ENCODE results near the gene AOPEP. TPM values are rescaled to one million over a fixed set of nuclear protein-coding genes. Genes with fewer than 3 reads are reported as not detected.

The AOPEP gene
- total RNA-seq, 1 experiment from 2014 or later: 36.4 TPM

GRCh38 chr9:95084254-95084934 is 357.9 kb downstream of the AOPEP start:
- intact Hi-C loops (cut with micrococcal nuclease; ENCODE audit: unreplicated experiment): no loop called here
- Histone ChIP-seq H3K36me3 (ENCODE audit: control insufficient read depth, insufficient read depth, low read length) (no peaks in the 10 kb centered on the region; the same call in 1 of the 2 replicates), H3K4me1 (ENCODE audit: control insufficient read depth, insufficient read depth, low read length) (peaks cover 11% of the 10 kb centered on the region), H3K27ac (ENCODE audit: low read length) (no peak overlapping the region), H3K27me3 (ENCODE audit: control insufficient read depth, insufficient read depth, low read length) (no peaks in the 10 kb centered on the region), H3K9me3 (ENCODE audit: control insufficient read depth, insufficient read depth, low read depth, low read length) (no peaks in the 10 kb centered on the region), H3K4me3 (ENCODE audit: low read depth in 2 of 2, low read length in 2 of 2) (no peak overlapping the region)
- ChIA-PET CTCF (no interaction called here), POLR2A (no interaction called here)
- DNase-seq (ENCODE audit: low read depth, low spot score): no peak
- TSS peak; percentile 50 for BruUV-seq (replicated peaks)
- no peak for TF ChIP-seq SIN3A (IDR thresholded peaks at IDR 0.05; ENCODE audit: borderline replicate concordance, insufficient read depth, low read depth, low read length)
- TF ChIP-seq CTCF (IDR thresholded peaks at IDR 0.05): no peak
- no peak for TF ChIP-seq TCF7L2 (IDR thresholded peaks at IDR 0.05; ENCODE audit: low read depth, low read length)
- TF ChIP-seq REST (IDR thresholded peaks at IDR 0.05; ENCODE audit: insufficient read depth in 1 of 2, low read depth in 2 of 2, low read length in 1 of 2): no peak
- no peak for TF ChIP-seq POLR2AphosphoS5 (IDR thresholded peaks at IDR 0.05; ENCODE audit: low read depth, low read length)
- in situ Hi-C loops (cut with HindIII; ENCODE audit: low pct_unique_long_range_greater_than_20kb, low sequenced_read_pairs): no loop called here
- no peak for ATAC-seq

GRCh38 chr9:95085036-95085770 is 358.7 kb downstream of the AOPEP start:
- BruUV-seq (replicated peaks): no TSS peak
- TF ChIP-seq POLR2AphosphoS5 (IDR thresholded peaks at IDR 0.05; ENCODE audit: low read depth, low read length) (no peak), TCF7L2 (IDR thresholded peaks at IDR 0.05; ENCODE audit: low read depth, low read length) (no peak), CTCF (IDR thresholded peaks at IDR 0.05) (no peak), SIN3A (IDR thresholded peaks at IDR 0.05; ENCODE audit: borderline replicate concordance, insufficient read depth, low read depth, low read length) (no peak), REST (IDR thresholded peaks at IDR 0.05; ENCODE audit: insufficient read depth in 1 of 2, low read depth in 2 of 2, low read length in 1 of 2) (no peak)
- intact Hi-C loops (cut with micrococcal nuclease; ENCODE audit: unreplicated experiment) (no loop called here), in situ Hi-C loops (cut with HindIII; ENCODE audit: low pct_unique_long_range_greater_than_20kb, low sequenced_read_pairs) (no loop called here)
- POLR2A ChIA-PET: no interaction called here
- CTCF ChIA-PET: no interaction called here
- DNase-seq (ENCODE audit: low read depth, low spot score) (no peak), ATAC-seq (no peak)
- Histone ChIP-seq H3K27ac (ENCODE audit: low read length) (no peak overlapping the region), H3K27me3 (ENCODE audit: control insufficient read depth, insufficient read depth, low read length) (no peaks in the 10 kb centered on the region), H3K4me1 (ENCODE audit: control insufficient read depth, insufficient read depth, low read length) (peaks cover 18% of the 10 kb centered on the region), H3K36me3 (ENCODE audit: control insufficient read depth, insufficient read depth, low read length) (no peaks in the 10 kb centered on the region; the same call in 1 of the 2 replicates), H3K4me3 (ENCODE audit: low read depth in 2 of 2, low read length in 2 of 2) (no peak overlapping the region), H3K9me3 (ENCODE audit: control insufficient read depth, insufficient read depth, low read depth, low read length) (no peaks in the 10 kb centered on the region)

Measured in Panc1 (cell line).